ENCODE data around the gene MNAT1.

Gene MNAT1

GRCh38 chr14:60975551-60975950, 241.0 kb downstream of the MNAT1 start:
- in situ Hi-C loops (cut with HindIII; ENCODE audit: low pct_ligation_motif_present, low pct_unique_long_range_greater_than_20kb, low sequenced_read_pairs) = no loop called here
- DNase-seq = no peak

- in situ Hi-C loops (cut with HindIII; ENCODE audit: low pct_ligation_motif_present, low pct_unique_long_range_greater_than_20kb, low sequenced_read_pairs) = no loop called here
- DNase-seq = no peak
Measured at GRCh38 chr14:60977847-60978246, 243.3 kb downstream of the MNAT1 start.

- peak; percentile 93 for DNase-seq
- in situ Hi-C loops (cut with HindIII; ENCODE audit: low pct_ligation_motif_present, low pct_unique_long_range_greater_than_20kb, low sequenced_read_pairs) = no loop called here
Measured at GRCh38 chr14:60980811-60981632, 246.5 kb downstream of the MNAT1 start, which contains the start of the genes SLC38A6 and TRMT5. Gene SLC38A6 (plus strand): TSS chr14:60981245. CDS start chr14:60981278, 33 bp downstream. Gene TRMT5 (minus strand): TSS chr14:60981079. CDS start chr14:60980973, 106 bp downstream.

- DNase-seq = peak; percentile 62
- in situ Hi-C loops (cut with HindIII; ENCODE audit: low pct_ligation_motif_present, low pct_unique_long_range_greater_than_20kb, low sequenced_read_pairs) = no loop called here
Measured at GRCh38 chr14:60981633-60982455, 247.3 kb downstream of the MNAT1 start.

- in situ Hi-C loops (cut with HindIII; ENCODE audit: low pct_ligation_motif_present, low pct_unique_long_range_greater_than_20kb, low sequenced_read_pairs) = no loop called here
- no peak for DNase-seq
Measured at GRCh38 chr14:60984196-60984595, 249.6 kb downstream of the MNAT1 start.

- no peak for DNase-seq
- in situ Hi-C loops (cut with HindIII; ENCODE audit: low pct_ligation_motif_present, low pct_unique_long_range_greater_than_20kb, low sequenced_read_pairs) = no loop called here
Measured at GRCh38 chr14:60986500-60986899, 251.9 kb downstream of the MNAT1 start.

GRCh38 chr14:60989599-60989998, 255.0 kb downstream of the MNAT1 start:
- in situ Hi-C loops (cut with HindIII; ENCODE audit: low pct_ligation_motif_present, low pct_unique_long_range_greater_than_20kb, low sequenced_read_pairs) = no loop called here
- no peak for DNase-seq

- in situ Hi-C loops (cut with HindIII; ENCODE audit: low pct_ligation_motif_present, low pct_unique_long_range_greater_than_20kb, low sequenced_read_pairs) = no loop called here
- no peak for DNase-seq
Measured at GRCh38 chr14:60998617-60999016, 264.1 kb downstream of the MNAT1 start.

GRCh38 chr14:60999536-60999935, 265.0 kb downstream of the MNAT1 start:
- in situ Hi-C loops (cut with HindIII; ENCODE audit: low pct_ligation_motif_present, low pct_unique_long_range_greater_than_20kb, low sequenced_read_pairs) = no loop called here

GRCh38 chr14:61003571-61003970, 269.0 kb downstream of the MNAT1 start:
- in situ Hi-C loops (cut with HindIII; ENCODE audit: low pct_ligation_motif_present, low pct_unique_long_range_greater_than_20kb, low sequenced_read_pairs) = no loop called here
- no peak for DNase-seq

More at GRCh38 chr14:60999536-60999935, 265.0 kb downstream of the MNAT1 start:
- DNase-seq = no peak

- in situ Hi-C loops (cut with HindIII; ENCODE audit: low pct_ligation_motif_present, low pct_unique_long_range_greater_than_20kb, low sequenced_read_pairs) = no loop called here
Measured at GRCh38 chr14:61019537-61019936, 285.0 kb downstream of the MNAT1 start.

More at GRCh38 chr14:61019537-61019936, 285.0 kb downstream of the MNAT1 start:
- DNase-seq = no peak

All from ACHN (cell line).